Measurements from ENCODE around the gene ITPRIPL2. TPM values are rescaled to one million over a fixed set of nuclear protein-coding genes. Genes with fewer than 3 reads are reported as not detected.

ITPRIPL2 gene
- total RNA-seq, 1 experiment from 2014 or later, result 5.5 TPM

DNA sequence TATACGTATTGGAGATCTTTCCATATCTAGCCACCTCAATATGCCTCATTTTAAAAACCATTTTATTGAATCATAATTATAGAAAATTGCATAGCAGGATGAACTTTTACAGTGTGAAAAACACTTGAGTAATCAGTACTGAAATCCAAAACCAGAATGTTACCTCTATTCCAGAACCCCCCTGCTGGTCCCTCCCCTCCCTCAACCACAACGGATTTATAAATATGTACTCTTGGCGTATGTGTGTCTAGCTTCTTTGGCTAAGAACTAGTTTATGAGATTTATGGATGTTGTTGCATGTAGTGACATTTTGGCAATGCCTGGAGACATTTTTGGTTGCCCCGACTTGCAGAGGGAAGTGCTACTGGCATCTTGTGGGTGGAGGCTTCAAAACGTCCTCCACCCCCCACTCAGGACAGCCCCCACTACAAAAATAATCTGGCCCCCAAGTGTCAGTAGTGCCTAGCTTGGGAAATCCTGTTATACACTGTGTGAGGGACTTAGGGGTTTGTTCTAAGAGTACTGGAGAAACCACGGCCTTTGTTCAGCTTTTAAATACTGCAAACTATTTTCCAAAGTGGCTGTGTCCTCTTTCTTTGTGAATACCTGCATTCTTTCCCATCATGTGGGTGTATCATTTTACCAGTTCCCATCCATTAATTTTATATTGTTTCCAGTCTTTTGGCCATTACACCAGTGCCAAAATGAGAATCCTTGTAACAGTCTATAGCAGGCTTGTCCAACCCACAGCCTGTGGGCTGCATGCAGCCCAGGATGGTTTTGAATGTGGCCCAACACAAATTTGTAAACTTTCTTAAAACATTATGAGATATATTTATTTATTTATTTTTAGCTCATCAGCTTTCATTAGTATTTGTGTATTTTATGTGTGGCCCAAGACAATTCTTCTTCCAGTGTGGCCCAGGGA lies 23.7 kb downstream of the ITPRIPL2 start:
- no peaks in the 10 kb centered on the region for H3K36me3 ChIP-seq (replicated peaks; ENCODE audit: control insufficient read depth, insufficient read depth, low read length)
- no peaks in the 10 kb centered on the region for H3K27me3 ChIP-seq (ENCODE audit: control insufficient read depth, insufficient read depth, low read length)
- H3K4me3 ChIP-seq (ENCODE audit: insufficient read depth, low read depth, low read length), result no peak overlapping the region
- no peak for DNase-seq

DNA sequence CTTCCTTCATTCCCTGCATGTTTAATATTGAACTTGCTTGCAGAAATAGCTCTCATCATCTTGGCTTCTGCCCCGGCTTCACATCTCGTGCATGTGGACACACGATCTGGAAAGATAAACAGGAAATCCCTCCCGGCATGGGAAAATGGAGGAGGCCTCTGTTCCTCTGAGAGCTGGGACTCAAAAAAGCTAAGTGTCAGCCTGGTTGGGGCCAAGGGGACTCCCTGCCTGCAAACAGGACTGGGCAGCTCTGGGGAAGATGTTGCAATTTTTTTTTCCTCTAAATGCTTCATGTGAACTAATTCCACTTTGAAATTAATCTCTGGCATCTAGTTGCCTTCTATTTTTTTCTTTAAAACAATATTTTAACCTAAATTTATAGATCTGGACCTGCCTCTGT lies 24.8 kb downstream of the ITPRIPL2 start:
- no peaks in the 10 kb centered on the region for H3K36me3 ChIP-seq (replicated peaks; ENCODE audit: control insufficient read depth, insufficient read depth, low read length)
- no peak overlapping the region for H3K4me3 ChIP-seq (ENCODE audit: insufficient read depth, low read depth, low read length)
- H3K27me3 ChIP-seq (ENCODE audit: control insufficient read depth, insufficient read depth, low read length), result no peaks in the 10 kb centered on the region
- DNase-seq, result no peak

DNA sequence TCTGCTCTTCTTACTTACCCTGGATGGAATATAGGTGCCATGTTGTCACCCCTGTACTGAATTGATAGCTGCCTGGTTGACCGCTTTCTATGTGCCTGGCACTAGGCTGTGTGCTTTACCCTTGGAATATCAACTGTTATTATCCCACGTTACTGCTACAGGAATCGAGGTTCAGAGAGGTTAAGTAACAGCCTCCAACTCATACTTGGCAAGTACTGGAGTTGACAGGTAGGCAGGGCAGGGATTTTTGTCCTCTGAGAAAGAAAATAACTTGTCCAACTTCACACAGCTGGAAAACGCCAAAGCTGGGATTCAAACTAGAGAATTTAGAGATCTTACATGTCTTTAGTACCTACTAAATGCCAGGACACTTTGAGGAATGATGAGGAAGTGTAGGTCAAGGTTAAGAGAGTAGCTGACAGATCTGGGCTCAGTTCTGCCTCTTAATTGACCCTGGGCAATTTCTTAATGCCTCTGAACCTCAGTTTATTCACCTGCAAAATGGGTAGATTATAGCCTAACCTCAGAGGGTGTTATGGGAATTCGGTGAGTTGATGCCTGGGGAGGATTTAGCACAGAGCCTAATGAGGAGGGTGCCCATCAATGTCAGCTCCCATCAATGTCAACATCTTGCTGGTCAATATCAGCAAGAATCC lies 25.8 kb downstream of the ITPRIPL2 start:
- Histone ChIP-seq H3K27me3 (ENCODE audit: control insufficient read depth, insufficient read depth, low read length) (no peaks in the 10 kb centered on the region), H3K36me3 (replicated peaks; ENCODE audit: control insufficient read depth, insufficient read depth, low read length) (no peaks in the 10 kb centered on the region), H3K4me3 (ENCODE audit: insufficient read depth, low read depth, low read length) (no peak overlapping the region)
- DNase-seq, result no peak

DNA sequence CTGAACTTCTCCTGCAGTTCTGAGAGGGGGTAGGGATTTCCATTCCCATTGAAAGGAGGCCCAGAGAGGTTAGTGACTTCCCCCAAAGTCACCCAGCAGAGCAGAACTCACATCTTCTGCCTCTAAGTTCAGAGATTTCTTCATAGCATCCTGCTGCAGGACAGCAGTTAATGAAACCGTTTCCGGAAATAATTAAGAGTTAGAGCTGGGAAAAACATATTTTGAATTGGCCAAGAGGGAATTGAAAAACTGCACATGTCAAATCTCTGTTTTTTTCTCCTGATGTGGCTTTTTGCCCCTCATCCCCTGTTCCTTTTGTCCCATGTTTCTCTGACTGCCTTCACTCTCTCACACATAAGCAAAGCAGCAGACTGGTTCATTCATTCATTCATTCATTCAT lies 26.6 kb downstream of the ITPRIPL2 start:
- no peaks in the 10 kb centered on the region for H3K27me3 ChIP-seq (ENCODE audit: control insufficient read depth, insufficient read depth, low read length)
- DNase-seq, result no peak
- no peaks in the 10 kb centered on the region for H3K36me3 ChIP-seq (replicated peaks; ENCODE audit: control insufficient read depth, insufficient read depth, low read length)
- no peak overlapping the region for H3K4me3 ChIP-seq (ENCODE audit: insufficient read depth, low read depth, low read length)

DNA sequence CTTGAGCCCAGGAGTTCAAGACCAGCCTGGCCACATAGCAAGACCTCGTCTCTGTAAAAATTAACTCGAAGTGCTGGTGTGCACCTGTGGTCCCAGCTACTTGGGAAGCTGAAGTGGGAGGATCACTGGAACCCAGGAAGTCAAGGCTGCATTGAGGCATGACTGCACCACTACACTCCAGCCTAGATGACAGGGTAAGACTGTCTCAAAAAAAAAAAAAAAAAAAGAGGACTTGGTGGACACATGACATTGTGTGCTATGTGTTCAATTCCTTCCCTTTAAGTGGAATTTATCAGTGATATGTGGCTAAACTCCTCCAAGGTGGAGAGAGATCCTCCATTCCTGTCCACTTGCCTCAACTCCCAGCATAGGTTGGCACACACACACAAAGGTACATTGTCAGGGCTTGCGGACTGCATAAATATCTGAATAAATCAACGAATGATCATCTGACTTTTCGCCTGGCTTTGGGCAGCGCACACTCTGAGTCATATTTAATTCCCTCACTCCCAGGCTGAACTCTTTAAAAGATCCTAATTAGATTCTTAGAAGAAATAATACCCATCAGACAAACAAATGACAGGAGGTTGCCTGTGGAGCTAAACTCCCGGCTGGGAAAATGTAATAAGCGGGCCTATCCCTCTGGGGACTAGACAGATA lies 29.3 kb downstream of the ITPRIPL2 start:
- Histone ChIP-seq H3K4me3 (ENCODE audit: insufficient read depth, low read depth, low read length) (no peak overlapping the region), H3K36me3 (replicated peaks; ENCODE audit: control insufficient read depth, insufficient read depth, low read length) (no peaks in the 10 kb centered on the region), H3K27me3 (ENCODE audit: control insufficient read depth, insufficient read depth, low read length) (no peaks in the 10 kb centered on the region)
- no peak for DNase-seq

DNA sequence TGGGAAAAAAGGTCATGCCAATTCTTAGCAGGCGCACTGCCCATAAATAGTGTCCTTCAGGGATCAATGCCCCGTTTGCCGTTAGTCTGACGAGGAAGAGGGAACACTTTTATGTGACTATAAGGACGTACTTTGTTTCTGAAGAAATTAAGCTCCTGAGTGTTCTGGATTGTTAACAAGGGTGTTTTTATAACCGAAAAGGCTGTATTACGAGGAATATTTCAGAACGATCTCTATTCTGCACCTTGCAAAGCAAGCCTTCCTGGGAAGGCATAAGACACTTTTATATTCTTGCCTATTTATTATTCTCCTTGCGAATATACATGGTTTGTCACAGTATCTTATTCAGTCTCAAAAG lies 29.8 kb downstream of the ITPRIPL2 start:
- no peak for DNase-seq
- no peaks in the 10 kb centered on the region for H3K36me3 ChIP-seq (replicated peaks; ENCODE audit: control insufficient read depth, insufficient read depth, low read length)
- H3K27me3 ChIP-seq (ENCODE audit: control insufficient read depth, insufficient read depth, low read length), result no peaks in the 10 kb centered on the region
- no peak overlapping the region for H3K4me3 ChIP-seq (ENCODE audit: insufficient read depth, low read depth, low read length)

DNA sequence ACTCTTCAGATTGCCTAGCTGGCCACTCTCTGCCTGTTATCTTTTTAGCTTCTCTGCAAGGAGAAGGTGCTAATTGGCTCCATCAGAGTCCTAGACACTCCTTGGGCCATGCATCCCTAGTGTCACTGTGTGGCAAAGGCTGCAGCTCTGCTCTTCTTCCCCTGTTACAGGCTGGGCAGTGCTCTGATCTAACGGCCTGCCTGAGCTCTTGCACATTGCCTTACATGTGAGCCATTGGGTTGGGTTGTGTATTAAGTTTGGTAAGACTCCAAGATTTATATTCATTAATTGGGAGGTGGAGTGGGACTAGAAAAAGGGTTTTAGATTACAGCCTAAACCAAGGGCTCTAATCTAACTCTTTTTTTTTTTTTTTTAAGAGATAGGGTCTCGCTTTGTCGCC lies 31.2 kb downstream of the ITPRIPL2 start:
- Histone ChIP-seq H3K4me3 (ENCODE audit: insufficient read depth, low read depth, low read length) (no peak overlapping the region), H3K27me3 (ENCODE audit: control insufficient read depth, insufficient read depth, low read length) (no peaks in the 10 kb centered on the region), H3K36me3 (replicated peaks; ENCODE audit: control insufficient read depth, insufficient read depth, low read length) (no peaks in the 10 kb centered on the region)
- DNase-seq, result no peak

DNA sequence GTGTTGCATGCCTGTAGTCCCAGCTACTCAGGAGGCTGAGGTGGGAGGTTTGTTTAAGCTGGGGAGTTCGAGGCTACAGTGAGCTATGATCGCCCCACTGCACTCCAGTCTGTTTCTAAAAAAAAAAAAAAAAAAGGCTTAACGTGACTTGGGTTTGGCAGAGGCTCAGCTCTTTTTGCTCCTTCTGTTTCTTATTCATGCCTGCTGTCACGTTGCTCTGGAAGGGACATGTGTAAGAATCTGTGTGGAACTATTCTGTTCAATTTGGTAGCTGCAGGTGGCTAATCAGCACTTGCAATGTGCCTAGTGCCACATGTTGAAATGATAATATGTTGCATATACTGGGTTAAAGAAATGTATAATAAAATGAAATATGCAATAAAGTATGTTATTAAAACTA lies 33.4 kb downstream of the ITPRIPL2 start:
- Histone ChIP-seq H3K36me3 (replicated peaks; ENCODE audit: control insufficient read depth, insufficient read depth, low read length) (no peaks in the 10 kb centered on the region), H3K4me3 (ENCODE audit: insufficient read depth, low read depth, low read length) (no peak overlapping the region), H3K27me3 (ENCODE audit: control insufficient read depth, insufficient read depth, low read length) (no peaks in the 10 kb centered on the region)
- no peak for DNase-seq

DNA sequence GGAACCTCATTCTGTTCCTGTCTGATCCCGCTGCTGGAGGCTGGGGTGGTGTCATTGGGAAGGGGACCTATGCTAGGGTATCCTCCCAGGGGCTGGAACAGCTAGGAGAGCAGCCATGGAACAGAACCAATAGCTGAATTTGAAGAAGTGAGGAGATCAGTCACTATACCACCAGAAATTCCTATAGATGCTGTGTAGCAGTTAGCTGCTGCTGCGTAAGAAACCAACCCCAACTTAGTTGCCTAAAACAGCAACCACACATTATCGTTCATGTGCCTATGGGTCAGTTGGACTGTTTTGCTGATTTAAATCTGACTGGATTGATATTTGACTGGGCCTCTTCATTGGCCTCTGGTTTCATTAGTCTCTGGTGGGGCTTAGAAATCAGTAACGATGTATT lies 33.9 kb downstream of the ITPRIPL2 start:
- no peaks in the 10 kb centered on the region for H3K36me3 ChIP-seq (replicated peaks; ENCODE audit: control insufficient read depth, insufficient read depth, low read length)
- DNase-seq, result no peak
- no peaks in the 10 kb centered on the region for H3K27me3 ChIP-seq (ENCODE audit: control insufficient read depth, insufficient read depth, low read length)
- no peak overlapping the region for H3K4me3 ChIP-seq (ENCODE audit: insufficient read depth, low read depth, low read length)

DNA sequence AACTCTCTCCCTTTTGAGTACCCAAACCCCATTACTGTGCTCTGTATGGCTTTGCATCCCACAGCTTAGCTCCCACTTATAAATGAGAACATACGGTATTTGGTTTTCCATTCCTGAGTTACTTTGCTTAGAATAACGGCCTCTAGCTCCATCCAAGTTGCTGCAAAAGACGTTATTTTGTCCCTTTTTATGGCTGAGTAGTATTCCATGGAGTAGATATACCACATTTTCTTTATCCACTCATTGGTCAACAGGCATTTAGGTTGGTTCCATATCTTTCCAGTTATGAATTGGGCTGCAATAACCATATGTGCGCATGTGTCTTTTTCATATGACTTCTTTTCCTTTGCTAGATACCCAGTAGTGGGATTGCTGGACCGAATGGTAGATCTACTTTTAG lies 34.4 kb downstream of the ITPRIPL2 start:
- no peak for DNase-seq

DNA sequence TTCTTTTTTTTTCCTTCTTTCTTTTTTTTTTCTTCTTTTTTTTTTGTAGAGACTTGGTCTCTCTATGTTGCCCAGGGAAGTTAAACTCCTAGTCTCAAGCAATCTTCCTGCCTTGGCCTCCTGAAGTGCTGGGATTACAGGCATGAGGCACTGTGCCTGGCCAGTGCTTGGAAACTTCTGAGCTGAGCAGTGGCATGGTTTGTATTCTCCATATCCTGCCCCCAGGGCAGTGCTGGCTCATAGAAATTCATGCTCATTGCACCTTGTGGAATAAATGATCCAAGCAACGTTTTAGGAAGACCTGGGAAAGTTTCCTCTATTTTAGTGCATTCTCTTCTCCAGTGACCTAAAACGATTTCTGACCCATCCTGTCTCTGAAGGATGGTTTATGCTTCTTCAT lies 37.5 kb downstream of the ITPRIPL2 start:
- no peak overlapping the region for H3K4me3 ChIP-seq (ENCODE audit: insufficient read depth, low read depth, low read length)
- no peaks in the 10 kb centered on the region for H3K36me3 ChIP-seq (replicated peaks; ENCODE audit: control insufficient read depth, insufficient read depth, low read length)
- H3K27me3 ChIP-seq (ENCODE audit: control insufficient read depth, insufficient read depth, low read length), result no peaks in the 10 kb centered on the region
- no peak for DNase-seq

More for the DNA sequence above, 34.4 kb downstream of the ITPRIPL2 start:
- H3K27me3 ChIP-seq (ENCODE audit: control insufficient read depth, insufficient read depth, low read length), result no peaks in the 10 kb centered on the region
- H3K36me3 ChIP-seq (replicated peaks; ENCODE audit: control insufficient read depth, insufficient read depth, low read length), result no peaks in the 10 kb centered on the region
- no peak overlapping the region for H3K4me3 ChIP-seq (ENCODE audit: insufficient read depth, low read depth, low read length)

DNA sequence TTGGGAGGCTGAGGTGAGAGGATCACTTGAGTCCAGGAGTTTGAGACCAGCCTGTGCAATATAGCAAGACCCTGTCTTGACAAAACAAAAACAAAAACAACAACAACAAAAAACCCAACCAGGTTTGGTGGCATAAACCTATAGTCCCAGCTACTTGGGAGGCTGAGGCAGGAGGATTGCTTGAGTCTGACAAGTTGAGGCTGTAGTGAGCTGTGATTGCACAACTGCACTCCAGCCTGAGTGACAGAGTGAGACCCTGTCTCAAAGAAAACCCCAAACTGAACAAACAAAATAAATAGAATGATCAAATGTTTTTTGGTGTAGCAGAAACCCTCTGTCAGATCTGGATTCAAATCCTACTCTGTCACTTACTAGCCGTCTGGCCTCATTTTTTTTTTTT lies 38.3 kb downstream of the ITPRIPL2 start:
- H3K36me3 ChIP-seq (replicated peaks; ENCODE audit: control insufficient read depth, insufficient read depth, low read length), result no peaks in the 10 kb centered on the region
- H3K27me3 ChIP-seq (ENCODE audit: control insufficient read depth, insufficient read depth, low read length), result no peaks in the 10 kb centered on the region
- H3K4me3 ChIP-seq (ENCODE audit: insufficient read depth, low read depth, low read length), result no peak overlapping the region
- DNase-seq, result no peak

DNA sequence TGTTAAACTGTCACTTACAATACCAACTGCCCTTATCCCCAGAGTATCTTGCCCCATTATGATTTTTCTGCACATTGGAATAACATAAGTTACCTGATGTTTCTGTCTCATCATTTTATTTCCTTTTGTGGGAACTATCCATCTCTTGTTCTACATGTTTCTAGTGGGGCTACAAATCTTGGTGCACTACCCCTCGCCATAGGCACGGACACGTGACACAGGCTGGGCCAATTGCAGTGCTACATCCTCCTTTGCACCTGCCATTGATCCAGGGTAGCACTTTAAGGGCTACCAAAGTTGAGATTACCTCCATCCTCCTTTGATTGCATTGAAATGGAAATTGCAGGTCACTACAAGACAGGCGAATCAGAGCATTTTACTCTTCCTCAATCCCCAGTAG lies 40.1 kb downstream of the ITPRIPL2 start:
- Histone ChIP-seq H3K4me3 (ENCODE audit: insufficient read depth, low read depth, low read length) (no peak overlapping the region), H3K36me3 (replicated peaks; ENCODE audit: control insufficient read depth, insufficient read depth, low read length) (no peaks in the 10 kb centered on the region), H3K27me3 (ENCODE audit: control insufficient read depth, insufficient read depth, low read length) (no peaks in the 10 kb centered on the region)
- DNase-seq, result no peak

DNA sequence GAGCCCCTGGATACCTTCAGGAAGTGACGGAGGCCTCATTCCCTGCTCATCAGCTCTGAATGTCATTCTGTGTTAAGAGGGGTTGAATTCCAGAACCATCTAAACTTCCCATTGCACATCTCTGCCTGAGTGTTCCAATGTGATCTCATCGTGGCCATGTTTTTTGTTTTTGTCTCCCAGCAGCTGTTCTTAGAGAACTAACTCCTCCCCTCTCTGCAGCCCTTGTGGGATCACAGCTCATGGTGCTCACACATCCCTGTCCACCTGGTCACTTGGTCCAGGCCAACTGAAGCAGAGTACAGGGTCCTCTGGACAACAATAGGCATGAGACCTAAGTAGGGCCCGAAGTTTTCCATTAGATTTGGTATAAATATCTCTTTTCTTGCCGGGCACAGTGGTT lies 48.3 kb downstream of the ITPRIPL2 start:
- no peaks in the 10 kb centered on the region for H3K27me3 ChIP-seq (ENCODE audit: control insufficient read depth, insufficient read depth, low read length)
- H3K36me3 ChIP-seq (replicated peaks; ENCODE audit: control insufficient read depth, insufficient read depth, low read length), result no peaks in the 10 kb centered on the region
- H3K4me3 ChIP-seq (ENCODE audit: insufficient read depth, low read depth, low read length), result no peak overlapping the region
- no peak for DNase-seq

DNA sequence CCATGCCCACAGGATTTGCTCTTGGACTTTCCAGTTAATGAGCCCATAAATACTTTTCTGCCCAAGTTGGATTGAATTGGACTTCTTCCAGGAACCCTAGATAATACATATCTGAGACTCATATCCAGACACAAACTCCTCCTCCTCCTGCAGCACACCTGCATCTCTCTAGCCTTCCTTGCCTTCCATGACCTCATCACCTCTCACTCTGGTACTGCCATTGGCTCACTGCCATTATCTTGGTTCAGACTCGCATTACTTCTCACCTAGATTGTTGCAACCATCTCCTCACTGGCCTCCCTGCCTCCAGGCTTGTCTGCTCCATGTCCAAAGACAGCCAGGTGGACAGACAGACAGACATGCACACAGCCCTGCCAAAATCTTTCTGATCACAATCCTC lies 49.5 kb downstream of the ITPRIPL2 start:
- DNase-seq, result no peak
- no peaks in the 10 kb centered on the region for H3K36me3 ChIP-seq (replicated peaks; ENCODE audit: control insufficient read depth, insufficient read depth, low read length)
- H3K27me3 ChIP-seq (ENCODE audit: control insufficient read depth, insufficient read depth, low read length), result peaks cover 4% of the 10 kb centered on the region
- no peak overlapping the region for H3K4me3 ChIP-seq (ENCODE audit: insufficient read depth, low read depth, low read length)
